Measurements from ENCODE around the gene BCLAF1. TPM values are rescaled to one million over a fixed set of nuclear protein-coding genes. Genes with fewer than 3 reads are reported as not detected.

Gene BCLAF1
- total and polyA plus RNA-seq, 2 of the 8 experiments (the other 6 are each of a cell fraction or from before 2014, with no cell fraction given): 30.5 to 230 TPM

- no peak for TF ChIP-seq SRF (IDR thresholded peaks at IDR 0.05; ENCODE audit: low read depth, low read length)
- TF ChIP-seq KDM1A (IDR thresholded peaks at IDR 0.05; ENCODE audit: borderline replicate concordance, low read length): no peak
- TF ChIP-seq GTF2F1 (IDR thresholded peaks at IDR 0.05; ENCODE audit: borderline replicate concordance, low read depth, low read length): no peak
- TF ChIP-seq SIN3A (conservative IDR thresholded peaks at IDR 0.05 in 1 of 2, IDR thresholded peaks at IDR 0.05 in 1 of 2; ENCODE audit: low read depth in 1 of 2, low read length in 2 of 2): no peak
- no peak for TF ChIP-seq FOSL1 (IDR thresholded peaks at IDR 0.05; ENCODE audit: insufficient read depth, low read depth, low read length)
- no peak for TF ChIP-seq JUN (IDR thresholded peaks at IDR 0.05; ENCODE audit: low read depth, low read length)
Observed at GRCh38 chr6:136330634-136331033, 41.0 kb upstream of the BCLAF1 start (continued).

Data from H1 (cell line).